Coronary artery (tissue), 2 donors: ENCODE measurements around the gene SLCO3A1.
A peak's percentile ranks its signal among the peaks of the same experiment; 100 is the strongest.

Experiments used
- DNase-seq: peaks from one replicate; pipeline ENCODE4 v3.0.0-alpha.2; 2017; ENCODE audit warnings: low spot score
- H3K27ac ChIP-seq, 2 donors: fragments of 200-600 bp; sonication (generic); one replicate each; pipeline ENCODE4 v1.5.1; 2016 to 2019
- H3K4me3 ChIP-seq: fragments of 200-600 bp; sonication (generic); 2 replicates; pipeline ENCODE4 v1.5.1; 2016; ENCODE audit warnings: mild to moderate bottlenecking, moderate library complexity
- CTCF ChIP-seq: fragments of 200-600 bp; sonication (generic); IDR thresholded peaks from one replicate; pipeline ENCODE4 v1.5.1; 2019; ENCODE audit warnings: antibody characterized with exemption

Gene SLCO3A1

GRCh38 chr15:92074646-92075045, 221.1 kb downstream of the SLCO3A1 start:
- H3K27ac ChIP-seq = peak overlapping the region in 1 of 2 donors; percentile 13

GRCh38 chr15:92075764-92076163, 222.3 kb downstream of the SLCO3A1 start:
- Histone ChIP-seq H3K4me3 (no peak overlapping the region), H3K27ac (no peak overlapping the region)
- no peak for DNase-seq
- no peak for TF ChIP-seq CTCF

More at GRCh38 chr15:92074646-92075045, 221.1 kb downstream of the SLCO3A1 start:
- no peak for TF ChIP-seq CTCF
- DNase-seq = no peak
- H3K4me3 ChIP-seq = no peak overlapping the region

- H3K4me3 ChIP-seq = no peak overlapping the region
- H3K27ac ChIP-seq = no peak overlapping the region
- no peak for DNase-seq
- TF ChIP-seq CTCF = no peak
Measured at GRCh38 chr15:92076541-92076940, 223.0 kb downstream of the SLCO3A1 start.

GRCh38 chr15:92077353-92078085, 224.0 kb downstream of the SLCO3A1 start:
- Histone ChIP-seq H3K4me3 (no peak overlapping the region), H3K27ac (no peak overlapping the region)
- DNase-seq = no peak
- TF ChIP-seq CTCF = peak; percentile 74

GRCh38 chr15:92078270-92078669, 224.8 kb downstream of the SLCO3A1 start:
- no peak overlapping the region for H3K27ac ChIP-seq
- TF ChIP-seq CTCF = no peak
- no peak overlapping the region for H3K4me3 ChIP-seq
- no peak for DNase-seq

GRCh38 chr15:92079047-92079446, 225.5 kb downstream of the SLCO3A1 start:
- no peak for TF ChIP-seq CTCF
- no peak overlapping the region for H3K4me3 ChIP-seq
- H3K27ac ChIP-seq = no peak overlapping the region
- DNase-seq = no peak

GRCh38 chr15:92079647-92080255, 226.2 kb downstream of the SLCO3A1 start:
- H3K4me3 ChIP-seq = no peak overlapping the region
- DNase-seq = no peak
- no peak overlapping the region for H3K27ac ChIP-seq
- TF ChIP-seq CTCF = no peak
